Fibroblast of the aortic adventitia (primary cell): ENCODE measurements around the gene MX2. TPM values are rescaled to one million over a fixed set of nuclear protein-coding genes. Genes with fewer than 3 reads are reported as not detected.
"Not testable (repeated sequence)": the region's sequence is repeated elsewhere in the genome, so short reads cannot be mapped to it uniquely, and the experiment has no call there.

Source experiments
- DNase-seq: peaks from one replicate; pipeline ENCODE4 v3.0.0-alpha.2; 2010; ENCODE audit warnings: low read depth
- H3K4me3 ChIP-seq: 2 replicates; pipeline ENCODE4 v1.5.1; 2011; ENCODE audit warnings: low read depth, mild to moderate bottlenecking, control low read depth, low read length, moderate library complexity
- CTCF ChIP-seq: IDR thresholded peaks from 2 replicates; pipeline ENCODE4 v1.5.1; 2011; ENCODE audit warnings: mild to moderate bottlenecking, low read length, control low read depth, inconsistent platforms; ENCODE audit not compliant: insufficient read depth
- total RNA-seq: library from RNA; depleted of rRNA; stranded (reverse); fragments of >200 nt; gene quantifications from 2 replicates; pipeline ENCODE4 v1.2.3, GENCODE V29; 2012; ENCODE audit warnings: low replicate concordance

Gene MX2
- total RNA-seq, 1 donor = 4.2 TPM

- TF ChIP-seq CTCF = no peak
- DNase-seq = no peak
- no peak overlapping the region for H3K4me3 ChIP-seq
Measured at GRCh38 chr21:41349619-41350390, 12.0 kb upstream of the MX2 start.

GRCh38 chr21:41350436-41351155, 11.2 kb upstream of the MX2 start:
- no peak overlapping the region for H3K4me3 ChIP-seq
- no peak for TF ChIP-seq CTCF
- DNase-seq = no peak

GRCh38 chr21:41357546-41357945, 4.3 kb upstream of the MX2 start:
- no peak for DNase-seq
- H3K4me3 ChIP-seq = no peak overlapping the region
- TF ChIP-seq CTCF = no peak

- DNase-seq = no peak
- H3K4me3 ChIP-seq = no peak overlapping the region
- no peak for TF ChIP-seq CTCF
Measured at GRCh38 chr21:41358193-41359166, 3.3 kb upstream of the MX2 start.

DNA sequence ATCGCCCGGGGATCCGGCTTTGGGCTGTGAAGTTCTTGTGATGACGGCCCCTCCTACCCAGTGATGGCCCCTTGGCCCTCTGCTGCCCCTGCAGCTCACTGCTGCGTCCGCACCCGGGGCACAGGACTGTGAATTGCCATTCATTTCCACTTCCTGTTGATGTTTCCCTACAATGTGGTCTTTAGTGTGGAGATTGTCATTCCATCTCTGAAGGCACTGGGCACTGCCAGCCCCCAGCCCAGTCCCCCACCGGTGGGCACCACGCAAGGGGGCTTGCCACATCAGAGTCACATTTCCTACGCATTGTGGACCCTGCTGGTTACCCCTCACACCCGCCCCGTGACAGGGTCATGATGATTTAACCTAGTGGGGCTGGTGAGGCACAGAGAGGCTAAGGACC, 2.5 kb upstream of the MX2 start:
- no peak for TF ChIP-seq CTCF

GRCh38 chr21:41359754-41360071, 2.1 kb upstream of the MX2 start:
- DNase-seq, H3K4me3 ChIP-seq: not testable (repeated sequence)

More for the DNA sequence above, 2.5 kb upstream of the MX2 start:
- no peak overlapping the region for H3K4me3 ChIP-seq
- DNase-seq = no peak
